Measurements from ENCODE around the gene DHX58.

DNA sequence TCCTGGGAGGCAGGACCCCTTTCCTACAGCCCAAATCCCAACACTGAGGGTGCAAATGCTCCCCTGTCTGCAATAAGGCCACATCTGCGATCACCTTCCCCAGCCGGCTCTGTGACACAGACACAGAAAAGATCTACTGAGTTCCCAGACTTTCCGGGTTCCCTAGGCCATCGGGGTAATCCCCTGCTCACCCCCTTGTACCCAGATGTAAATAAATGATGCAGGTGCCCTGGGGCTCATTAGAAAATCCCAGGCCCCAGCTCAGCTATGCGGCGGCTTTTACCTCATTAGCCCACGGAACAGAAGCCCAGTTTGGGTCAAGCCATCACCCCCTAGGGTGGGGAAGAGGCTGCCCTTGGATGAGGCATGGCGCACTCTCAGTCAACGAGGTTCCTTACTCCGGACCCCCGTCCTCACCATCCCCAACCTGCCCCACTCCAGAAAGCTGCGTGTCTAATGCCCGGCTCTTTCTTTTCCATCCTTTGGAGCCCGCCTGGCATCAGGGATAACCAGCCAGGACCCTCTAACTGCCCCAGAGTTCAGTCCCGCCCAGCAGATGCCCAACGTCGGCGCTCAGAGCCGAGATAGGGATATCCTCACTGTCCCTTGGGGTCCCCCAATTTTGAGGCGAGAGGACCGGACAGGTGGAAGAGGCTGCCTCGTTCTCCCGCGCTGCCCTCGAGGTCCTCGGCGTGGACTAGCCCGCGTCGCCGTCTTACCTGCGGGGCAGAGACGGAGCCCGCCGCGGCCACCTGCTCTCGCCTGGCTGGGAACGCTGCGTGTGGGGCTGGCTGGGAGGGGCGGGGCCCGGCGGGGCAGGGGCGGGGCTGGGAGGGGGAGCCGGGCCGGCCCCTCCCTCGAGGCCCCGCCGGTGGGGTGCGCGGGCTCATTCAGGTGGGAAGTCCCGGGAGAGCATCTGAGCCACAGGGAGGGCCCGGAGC is 14.6 kb downstream of the DHX58 start, which contains the start of gene ZNF385C:
- TF ChIP-seq, protein P1, sequence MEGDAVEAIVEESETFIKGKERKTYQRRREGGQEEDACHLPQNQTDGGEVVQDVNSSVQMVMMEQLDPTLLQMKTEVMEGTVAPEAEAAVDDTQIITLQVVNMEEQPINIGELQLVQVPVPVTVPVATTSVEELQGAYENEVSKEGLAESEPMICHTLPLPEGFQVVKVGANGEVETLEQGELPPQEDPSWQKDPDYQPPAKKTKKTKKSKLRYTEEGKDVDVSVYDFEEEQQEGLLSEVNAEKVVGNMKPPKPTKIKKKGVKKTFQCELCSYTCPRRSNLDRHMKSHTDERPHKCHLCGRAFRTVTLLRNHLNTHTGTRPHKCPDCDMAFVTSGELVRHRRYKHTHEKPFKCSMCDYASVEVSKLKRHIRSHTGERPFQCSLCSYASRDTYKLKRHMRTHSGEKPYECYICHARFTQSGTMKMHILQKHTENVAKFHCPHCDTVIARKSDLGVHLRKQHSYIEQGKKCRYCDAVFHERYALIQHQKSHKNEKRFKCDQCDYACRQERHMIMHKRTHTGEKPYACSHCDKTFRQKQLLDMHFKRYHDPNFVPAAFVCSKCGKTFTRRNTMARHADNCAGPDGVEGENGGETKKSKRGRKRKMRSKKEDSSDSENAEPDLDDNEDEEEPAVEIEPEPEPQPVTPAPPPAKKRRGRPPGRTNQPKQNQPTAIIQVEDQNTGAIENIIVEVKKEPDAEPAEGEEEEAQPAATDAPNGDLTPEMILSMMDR (IDR thresholded peaks at IDR 0.05) = no peak
- no peak for TF ChIP-seq SIN3A (IDR thresholded peaks at IDR 0.05; ENCODE audit: borderline replicate concordance, insufficient read depth, low read depth, low read length)
- TF ChIP-seq POLR2AphosphoS5 (IDR thresholded peaks at IDR 0.05; ENCODE audit: low read depth, low read length) = no peak
